22Rv1 (cell line): ENCODE measurements around the gene VAMP3.

ENCODE experiments used
- CTCF ChIP-seq: fragments of 450-650 bp; IDR thresholded peaks from 2 replicates; pipeline ENCODE4 v1.5.1; 2017; ENCODE audit warnings: mild to moderate bottlenecking
- ZFX ChIP-seq: fragments of 450-650 bp; IDR thresholded peaks from 2 replicates; pipeline ENCODE4 v1.6.1; 2017; ENCODE audit warnings: antibody characterized with exemption, borderline replicate concordance

GRCh38 chr1:7826363-7826762 lies 55.3 kb downstream of the VAMP3 start:
- no peak for TF ChIP-seq CTCF
- TF ChIP-seq ZFX, result no peak
